ENCODE results near the gene STK17A.
A peak's percentile ranks its signal among the peaks of the same experiment; 100 is the strongest.

STK17A gene

DNA sequence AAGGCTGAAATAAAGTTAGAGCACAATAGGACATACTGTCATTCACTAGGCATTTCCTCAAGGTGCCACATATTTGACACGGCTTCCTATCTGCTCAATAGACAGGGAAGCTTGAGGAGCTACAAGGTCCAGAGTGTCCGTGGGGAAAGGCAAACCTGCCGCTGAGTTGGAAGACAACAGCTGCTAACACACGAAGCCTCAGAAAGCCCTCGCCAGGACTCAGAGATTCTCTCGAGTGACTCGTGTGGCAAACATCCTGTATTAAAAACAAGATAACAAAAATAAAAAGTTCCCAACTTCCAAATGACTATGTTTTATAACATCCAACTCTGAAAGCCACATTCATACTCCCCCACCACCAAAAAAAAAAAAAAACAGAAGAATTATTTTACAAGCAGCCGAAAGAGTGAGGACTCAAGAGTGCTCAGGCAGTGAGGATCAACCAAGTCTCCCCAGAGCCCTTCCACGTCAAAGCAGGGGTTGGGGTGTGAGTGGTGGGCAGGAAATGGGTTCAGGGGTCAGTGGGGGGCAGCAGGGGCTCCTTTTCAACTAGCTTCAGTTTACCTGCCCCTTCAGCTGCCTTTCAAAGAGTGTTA is 67.6 kb downstream of the STK17A start:
- peak overlapping the region; percentile 38 for H3K4me3 ChIP-seq (ENCODE audit: low read depth, low read length)
- TF ChIP-seq, protein P1, sequence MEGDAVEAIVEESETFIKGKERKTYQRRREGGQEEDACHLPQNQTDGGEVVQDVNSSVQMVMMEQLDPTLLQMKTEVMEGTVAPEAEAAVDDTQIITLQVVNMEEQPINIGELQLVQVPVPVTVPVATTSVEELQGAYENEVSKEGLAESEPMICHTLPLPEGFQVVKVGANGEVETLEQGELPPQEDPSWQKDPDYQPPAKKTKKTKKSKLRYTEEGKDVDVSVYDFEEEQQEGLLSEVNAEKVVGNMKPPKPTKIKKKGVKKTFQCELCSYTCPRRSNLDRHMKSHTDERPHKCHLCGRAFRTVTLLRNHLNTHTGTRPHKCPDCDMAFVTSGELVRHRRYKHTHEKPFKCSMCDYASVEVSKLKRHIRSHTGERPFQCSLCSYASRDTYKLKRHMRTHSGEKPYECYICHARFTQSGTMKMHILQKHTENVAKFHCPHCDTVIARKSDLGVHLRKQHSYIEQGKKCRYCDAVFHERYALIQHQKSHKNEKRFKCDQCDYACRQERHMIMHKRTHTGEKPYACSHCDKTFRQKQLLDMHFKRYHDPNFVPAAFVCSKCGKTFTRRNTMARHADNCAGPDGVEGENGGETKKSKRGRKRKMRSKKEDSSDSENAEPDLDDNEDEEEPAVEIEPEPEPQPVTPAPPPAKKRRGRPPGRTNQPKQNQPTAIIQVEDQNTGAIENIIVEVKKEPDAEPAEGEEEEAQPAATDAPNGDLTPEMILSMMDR (IDR thresholded peaks at IDR 0.05; ENCODE audit: low read depth, low read length): no peak

DNA sequence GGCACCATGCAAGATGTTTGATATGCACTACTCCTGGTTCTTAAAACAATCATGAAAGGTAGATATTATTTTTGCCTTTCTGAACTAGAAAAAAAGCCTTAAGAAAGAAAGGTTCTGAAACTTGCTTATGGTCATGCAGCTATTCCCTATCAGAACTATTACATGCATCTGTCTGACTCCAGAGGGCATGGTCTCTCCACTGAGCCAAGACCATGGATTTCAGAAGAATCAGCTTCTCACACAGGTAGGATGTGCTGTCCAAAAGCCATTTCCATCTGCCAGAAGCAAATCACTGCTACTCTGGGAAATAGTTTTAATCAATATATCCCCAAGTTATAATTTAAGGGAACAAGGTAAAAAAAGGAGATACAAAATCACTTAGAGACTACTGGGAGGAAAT is 69.5 kb downstream of the STK17A start:
- no peak overlapping the region for H3K4me3 ChIP-seq (ENCODE audit: low read depth, low read length)
- TF ChIP-seq, protein P1 (IDR thresholded peaks at IDR 0.05; ENCODE audit: low read depth, low read length): no peak

- no peak overlapping the region for H3K4me3 ChIP-seq (ENCODE audit: low read depth, low read length)
- TF ChIP-seq, protein P1 (IDR thresholded peaks at IDR 0.05; ENCODE audit: low read depth, low read length): no peak
Observed at GRCh38 chr7:43653466-43653865, 70.6 kb downstream of the STK17A start.

DNA sequence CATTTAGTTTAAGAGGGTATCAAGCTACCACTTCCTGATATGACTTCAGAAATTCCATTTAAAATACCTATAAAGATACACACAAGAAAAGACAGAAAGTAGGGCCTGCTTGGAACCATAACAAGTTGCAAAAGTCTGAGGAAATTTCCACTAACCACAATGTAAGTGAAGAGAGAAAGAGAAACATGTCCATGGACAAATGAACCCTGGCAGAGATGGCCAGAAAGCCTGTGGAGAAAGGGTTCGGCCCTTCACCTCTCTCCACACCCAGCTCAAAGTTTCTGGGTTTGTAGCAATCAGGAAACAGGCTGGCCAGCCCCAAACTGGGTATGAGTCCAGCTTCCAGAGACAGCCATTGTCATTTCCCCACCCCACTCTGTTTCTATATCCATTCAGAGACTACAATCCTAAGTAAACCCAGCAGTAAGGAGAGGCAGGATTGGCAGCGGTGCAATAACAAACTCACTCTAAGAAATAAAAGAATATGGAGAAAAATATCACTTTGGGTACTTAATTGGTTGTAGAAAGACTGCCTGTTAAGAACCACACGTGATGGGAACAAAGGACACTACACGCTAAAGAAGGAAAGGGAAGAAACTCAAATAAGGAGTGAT is 71.1 kb downstream of the STK17A start:
- TF ChIP-seq, protein P1 (IDR thresholded peaks at IDR 0.05; ENCODE audit: low read depth, low read length): no peak
- no peak overlapping the region for H3K4me3 ChIP-seq (ENCODE audit: low read depth, low read length)

DNA sequence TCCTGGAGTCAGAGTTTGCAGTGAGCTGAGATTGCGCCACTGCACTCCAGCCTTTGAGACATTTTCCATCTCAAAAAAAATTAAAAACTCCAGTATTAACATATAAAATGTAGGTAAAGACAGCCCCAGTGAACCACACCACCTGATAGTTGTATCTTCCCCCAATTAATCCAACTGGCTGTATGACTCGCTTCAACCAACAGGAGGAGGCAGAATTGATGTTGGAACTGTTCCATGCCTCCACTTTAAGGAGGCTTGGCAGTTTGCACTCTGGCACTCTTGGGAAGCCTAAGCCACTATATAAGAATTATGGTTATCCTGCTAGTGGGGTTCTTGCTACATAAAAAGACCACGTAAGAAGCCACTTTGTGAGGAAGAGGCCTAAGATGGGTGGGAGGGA is 72.7 kb downstream of the STK17A start:
- H3K4me3 ChIP-seq (ENCODE audit: low read depth, low read length): no peak overlapping the region
- TF ChIP-seq, protein P1 (IDR thresholded peaks at IDR 0.05; ENCODE audit: low read depth, low read length): no peak

DNA sequence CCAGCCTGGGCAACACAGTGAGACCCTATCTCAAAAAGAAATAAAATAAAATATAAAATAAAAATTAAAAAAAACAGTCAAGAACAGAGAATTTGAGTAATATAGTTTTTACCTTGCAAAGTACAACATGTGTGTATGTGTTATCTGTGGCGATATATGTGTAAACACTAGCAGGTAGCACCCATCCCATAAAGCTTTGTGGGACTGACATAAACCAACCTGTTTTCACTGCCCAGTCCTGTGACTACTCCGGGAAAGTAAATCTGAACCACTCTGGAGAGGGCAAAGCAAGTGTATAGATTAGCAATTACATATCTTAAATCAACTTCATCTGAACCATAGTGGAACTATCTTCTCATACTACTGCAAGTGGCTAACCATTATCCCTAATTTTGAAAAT is 74.1 kb downstream of the STK17A start:
- TF ChIP-seq, protein P1 (IDR thresholded peaks at IDR 0.05; ENCODE audit: low read depth, low read length): no peak
- H3K4me3 ChIP-seq (ENCODE audit: low read depth, low read length): no peak overlapping the region

DNA sequence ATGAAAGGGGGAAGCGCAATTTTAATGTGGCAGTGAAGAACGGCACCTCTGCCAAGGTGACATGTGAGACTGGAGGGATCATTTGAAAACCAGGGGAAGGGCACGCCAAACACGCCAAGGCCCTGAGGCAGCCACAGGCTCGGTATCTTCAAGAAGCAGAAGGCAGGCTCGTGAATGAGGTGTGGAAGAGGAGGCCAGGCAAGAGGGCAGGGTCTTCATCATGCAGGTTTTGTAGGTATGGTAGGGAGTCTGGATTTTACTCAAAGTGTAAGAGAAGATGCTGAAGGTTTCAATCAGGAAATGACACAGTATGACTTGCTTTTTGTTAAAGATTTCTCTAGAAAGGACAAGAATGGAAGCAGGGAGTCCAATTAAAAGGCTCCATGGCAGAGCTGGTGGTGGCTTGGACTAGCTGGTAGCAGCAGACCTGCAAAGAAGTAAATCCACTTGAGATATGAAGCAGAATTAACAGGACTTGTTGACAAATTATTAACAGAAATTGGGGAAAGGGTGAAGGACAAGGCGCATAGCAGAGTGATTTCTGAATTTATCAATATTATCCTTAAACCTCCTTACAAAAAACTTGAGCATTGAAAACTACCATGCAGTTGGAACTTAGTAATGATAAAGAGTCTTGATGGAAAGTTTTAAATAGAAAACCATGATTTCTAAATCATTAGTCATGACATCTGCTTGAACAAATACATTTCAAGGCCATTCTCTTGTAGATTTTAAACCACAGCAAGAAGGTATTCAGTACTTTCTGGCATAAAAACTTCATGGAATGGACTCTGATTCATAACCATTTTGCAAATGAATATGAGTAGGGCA is 76.0 kb downstream of the STK17A start:
- TF ChIP-seq, protein P1 (IDR thresholded peaks at IDR 0.05; ENCODE audit: low read depth, low read length): no peak
- H3K4me3 ChIP-seq (ENCODE audit: low read depth, low read length): no peak overlapping the region

Data from WI38 (cell line).